NCI-H2227 (cell line): ENCODE results near the gene GABRR1.
"Not testable (repeated sequence)": the region's sequence is repeated elsewhere in the genome, so short reads cannot be mapped to it uniquely, and the experiment has no call there.

Experiments
- DNase-seq: peaks from one replicate; lab custom pipeline; 2025; ENCODE audit not compliant: unreplicated experiment; lab: John Stamatoyannopoulos, UW

The GABRR1 gene

GRCh38 chr6:89160331-89161092 is 56.6 kb downstream of the GABRR1 start:
- no peak for DNase-seq

GRCh38 chr6:89154131-89154530 is 63.0 kb downstream of the GABRR1 start:
- no peak for DNase-seq

GRCh38 chr6:89148016-89148750 is 69.0 kb downstream of the GABRR1 start:
- DNase-seq: no peak

- DNase-seq: no peak
These were observed 70.1 kb downstream of the GABRR1 start for GRCh38 chr6:89146718-89147700.

GRCh38 chr6:89145956-89146717 is 71.0 kb downstream of the GABRR1 start, which contains the start of gene PM20D2:
TSS of gene PM20D2 (plus strand) at chr6:89146055. CDS start at chr6:89146145, 90 bp downstream.
- peak; percentile 78 for DNase-seq

- peak; percentile 38 for DNase-seq
These were observed 71.8 kb downstream of the GABRR1 start for GRCh38 chr6:89145091-89145955.

GRCh38 chr6:89144354-89144906 is 72.7 kb downstream of the GABRR1 start:
- no peak for DNase-seq

GRCh38 chr6:89140347-89141156 is 76.6 kb downstream of the GABRR1 start:
- no peak for DNase-seq

- DNase-seq: no peak
These were observed 77.4 kb downstream of the GABRR1 start for GRCh38 chr6:89139509-89140346.

- DNase-seq: no peak
These were observed 79.0 kb downstream of the GABRR1 start for GRCh38 chr6:89138173-89138572.

GRCh38 chr6:89134723-89135122 is 82.4 kb downstream of the GABRR1 start:
- DNase-seq: no peak

GRCh38 chr6:89133981-89134380 is 83.2 kb downstream of the GABRR1 start:
- DNase-seq: no peak

GRCh38 chr6:89132057-89132456 is 85.1 kb downstream of the GABRR1 start:
- DNase-seq: no peak

GRCh38 chr6:89131599-89131998 is 85.6 kb downstream of the GABRR1 start:
- DNase-seq: no peak

- DNase-seq: not testable (repeated sequence)
These were observed 88.9 kb downstream of the GABRR1 start for GRCh38 chr6:89128256-89128671.
